Astrocyte (in vitro differentiated cells and primary cell): ENCODE data around the gene PEAK1. TPM values are rescaled to one million over a fixed set of nuclear protein-coding genes. Genes with fewer than 3 reads are reported as not detected.

Source experiments
- DNase-seq: peaks from one replicate; pipeline ENCODE4 v3.0.0-alpha.2; 2010; ENCODE audit warnings: low read depth
- FAIRE-seq: peaks from 2 replicates; lab custom pipeline; 2011; peaks lifted over from hg19 to GRCh38; lab: Jason Lieb, UNC
- H2AFZ ChIP-seq: 2 replicates; pipeline ENCODE4 v1.6.0; 2012; ENCODE audit warnings: low read depth, low read length, inconsistent platforms
- H3K27ac ChIP-seq: 2 replicates; pipeline ENCODE4 v1.5.1; 2011; ENCODE audit warnings: low read depth, low read length, inconsistent platforms
- H3K27me3 ChIP-seq: 2 replicates; pipeline ENCODE4 v1.6.0; 2011; ENCODE audit warnings: low read length, inconsistent platforms; ENCODE audit not compliant: insufficient read depth
- H3K36me3 ChIP-seq: 2 replicates; pipeline ENCODE4 v1.5.1; 2011; ENCODE audit warnings: low read length, inconsistent platforms; ENCODE audit not compliant: insufficient read depth
- H3K4me1 ChIP-seq: 2 replicates; pipeline ENCODE4 v1.5.1; 2011; ENCODE audit warnings: low read length, inconsistent platforms; ENCODE audit not compliant: insufficient read depth
- H3K4me2 ChIP-seq: 2 replicates; pipeline ENCODE4 v1.6.0; 2012; ENCODE audit warnings: low read length, inconsistent platforms
- H3K4me3 ChIP-seq: 2 replicates; pipeline ENCODE4 v1.5.1; 2011; ENCODE audit warnings: low read depth, mild to moderate bottlenecking, low read length, inconsistent platforms; ENCODE audit not compliant: insufficient read depth
- H3K79me2 ChIP-seq: 2 replicates; pipeline ENCODE4 v1.6.0; 2012; ENCODE audit warnings: mild to moderate bottlenecking, low read length, inconsistent platforms; ENCODE audit not compliant: insufficient read depth
- H3K9ac ChIP-seq: 2 replicates; pipeline ENCODE4 v1.6.0; 2012; ENCODE audit warnings: mild to moderate bottlenecking, low read length, inconsistent platforms
- H3K9me3 ChIP-seq: 2 replicates; pipeline ENCODE4 v1.5.1; 2012; ENCODE audit warnings: low read depth, mild to moderate bottlenecking, low read length, inconsistent platforms; ENCODE audit not compliant: insufficient read depth
- H4K20me1 ChIP-seq: 2 replicates; pipeline ENCODE4 v1.6.0; 2012; ENCODE audit warnings: low read length, inconsistent platforms; ENCODE audit not compliant: insufficient read depth
- H3K27ac Mint-ChIP-seq: one replicate; pipeline ENCODE4 v1.8.0; 2021; ENCODE audit warnings: mild to moderate bottlenecking, mixed read lengths; ENCODE audit not compliant: unreplicated experiment
- H3K27me3 Mint-ChIP-seq: one replicate; pipeline ENCODE4 v1.8.0; 2021; ENCODE audit warnings: low read depth, mixed read lengths; ENCODE audit not compliant: unreplicated experiment
- H3K36me3 Mint-ChIP-seq: one replicate; pipeline ENCODE4 v1.8.0; 2021; ENCODE audit warnings: low read depth, mixed read lengths; ENCODE audit not compliant: unreplicated experiment
- H3K4me1 Mint-ChIP-seq: one replicate; pipeline ENCODE4 v1.8.0; 2021; ENCODE audit warnings: low read depth, mixed read lengths; ENCODE audit not compliant: unreplicated experiment
- H3K4me3 Mint-ChIP-seq: one replicate; pipeline ENCODE4 v1.8.0; 2021; ENCODE audit warnings: mild to moderate bottlenecking, moderate library complexity, mixed read lengths; ENCODE audit not compliant: unreplicated experiment
- H3K9me3 Mint-ChIP-seq: one replicate; pipeline ENCODE4 v1.8.0; 2021; ENCODE audit warnings: mild to moderate bottlenecking, mixed read lengths; ENCODE audit not compliant: unreplicated experiment
- CTCF ChIP-seq: IDR thresholded peaks from 2 replicates; pipeline ENCODE4 v1.5.1; 2011; ENCODE audit warnings: low read depth, mild to moderate bottlenecking, inconsistent platforms, low read length, moderate library complexity; ENCODE audit not compliant: insufficient read depth
- EZH2 ChIP-seq: IDR thresholded peaks from 2 replicates; pipeline ENCODE4 v1.6.1; 2012; ENCODE audit warnings: mild to moderate bottlenecking, low read length, inconsistent platforms; ENCODE audit not compliant: insufficient read depth
- total RNA-seq: library from RNA; stranded (reverse); gene quantifications from 2 replicates; pipeline ENCODE4 v1.2.1, GENCODE V29; 2021

The PEAK1 gene
- total RNA-seq, 1 donor from 2014 or later: 62.3 TPM

GRCh38 chr15:77111789-77112188 lies 308.1 kb downstream of the PEAK1 start:
- H3K4me2 ChIP-seq: no peak overlapping the region
- H3K9ac ChIP-seq: no peak overlapping the region
- peak overlapping the region; percentile 17 for H3K4me3 Mint-ChIP-seq
- H3K36me3 Mint-ChIP-seq: peaks cover 18% of the 10 kb centered on the region
- no peaks in the 10 kb centered on the region for H3K9me3 Mint-ChIP-seq
- H3K27ac ChIP-seq: no peak overlapping the region
- no peaks in the 10 kb centered on the region for H3K27me3 Mint-ChIP-seq
- no peak overlapping the region for H3K4me3 ChIP-seq
- H3K36me3 ChIP-seq: peaks cover 4% of the 10 kb centered on the region
- no peaks in the 10 kb centered on the region for H3K9me3 ChIP-seq
- H3K27me3 ChIP-seq: no peaks in the 10 kb centered on the region
- H3K4me1 ChIP-seq: no peaks in the 10 kb centered on the region
- peaks cover 10% of the 10 kb centered on the region for H3K4me1 Mint-ChIP-seq
- no peak for DNase-seq
- peaks cover 11% of the 10 kb centered on the region for H4K20me1 ChIP-seq
- TF ChIP-seq CTCF (no peak), EZH2 (no peak)
- H3K27ac Mint-ChIP-seq: no peak overlapping the region
- H3K79me2 ChIP-seq: no peaks in the 10 kb centered on the region
- H2AFZ ChIP-seq: no peak overlapping the region
- no peak for FAIRE-seq

- H3K9ac ChIP-seq: no peak overlapping the region
Observed at GRCh38 chr15:77107531-77108355, 312.2 kb downstream of the PEAK1 start.

More at GRCh38 chr15:77107531-77108355, 312.2 kb downstream of the PEAK1 start:
- Mint-ChIP-seq H3K9me3 (no peaks in the 10 kb centered on the region), H3K27ac (no peak overlapping the region), H3K4me3 (no peak overlapping the region), H3K27me3 (no peaks in the 10 kb centered on the region), H3K4me1 (peaks cover 16% of the 10 kb centered on the region), H3K36me3 (peaks cover 4% of the 10 kb centered on the region)
- Histone ChIP-seq H3K79me2 (no peaks in the 10 kb centered on the region), H3K4me2 (no peak overlapping the region), H3K27ac (no peak overlapping the region), H3K4me1 (no peaks in the 10 kb centered on the region), H3K4me3 (no peak overlapping the region), H3K9me3 (no peaks in the 10 kb centered on the region), H3K27me3 (no peaks in the 10 kb centered on the region), H4K20me1 (peaks cover 4% of the 10 kb centered on the region), H3K36me3 (no peaks in the 10 kb centered on the region), H2AFZ (no peak overlapping the region)
- TF ChIP-seq EZH2 (no peak), CTCF (peak; percentile 58)
- DNase-seq: peak; percentile 18
- no peak for FAIRE-seq
